ENCODE data around the gene ABCG1. TPM values are rescaled to one million over a fixed set of nuclear protein-coding genes. Genes with fewer than 3 reads are reported as not detected.

The ABCG1 gene
- total RNA-seq, 1 experiment from 2014 or later: not detected

DNA sequence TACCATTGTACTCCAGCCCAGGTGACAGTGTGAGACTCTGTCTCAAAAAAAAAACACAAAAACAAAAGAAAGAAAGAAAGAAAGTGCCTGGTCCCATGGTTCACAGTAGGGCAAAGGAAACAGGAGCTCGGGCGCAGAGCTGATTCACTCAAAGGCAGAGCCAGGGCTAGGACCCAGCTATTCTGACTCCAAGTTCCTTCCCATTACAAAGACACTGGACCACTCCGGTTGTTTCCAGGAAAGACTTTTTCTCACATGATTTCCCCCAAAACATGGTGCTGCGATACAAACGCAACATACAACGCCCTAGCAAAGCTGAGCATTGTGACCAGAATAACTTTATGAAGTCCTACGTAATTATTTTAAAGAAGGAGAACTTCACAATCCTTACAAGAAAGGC lies 10.7 kb downstream of the ABCG1 start:
- Histone ChIP-seq H3K9me3 (no peaks in the 10 kb centered on the region), H3K27me3 (replicated peaks; ENCODE audit: control insufficient read depth, insufficient read depth, low read length) (no peaks in the 10 kb centered on the region), H3K36me3 (ENCODE audit: control insufficient read depth, insufficient read depth, low read length) (no peaks in the 10 kb centered on the region), H3K4me1 (0 out of 2 replicates have a peak, but pooled peaks cover 3% of the 10 kb centered on the region), H3K4me3 (ENCODE audit: low read depth, low read length) (no peak overlapping the region)
- H3K9me3 Mint-ChIP-seq (ENCODE audit: unreplicated experiment): no peaks in the 10 kb centered on the region
- CTCF ChIA-PET: no interaction called here
- BruUV-seq (replicated peaks): no TSS peak
- H3K27ac Mint-ChIP-seq (ENCODE audit: unreplicated experiment): no peak overlapping the region
- H3K4me3 Mint-ChIP-seq (ENCODE audit: unreplicated experiment): no peak overlapping the region
- no peaks in the 10 kb centered on the region for H3K36me3 Mint-ChIP-seq (ENCODE audit: insufficient read depth, unreplicated experiment)
- TF ChIP-seq, protein P1, sequence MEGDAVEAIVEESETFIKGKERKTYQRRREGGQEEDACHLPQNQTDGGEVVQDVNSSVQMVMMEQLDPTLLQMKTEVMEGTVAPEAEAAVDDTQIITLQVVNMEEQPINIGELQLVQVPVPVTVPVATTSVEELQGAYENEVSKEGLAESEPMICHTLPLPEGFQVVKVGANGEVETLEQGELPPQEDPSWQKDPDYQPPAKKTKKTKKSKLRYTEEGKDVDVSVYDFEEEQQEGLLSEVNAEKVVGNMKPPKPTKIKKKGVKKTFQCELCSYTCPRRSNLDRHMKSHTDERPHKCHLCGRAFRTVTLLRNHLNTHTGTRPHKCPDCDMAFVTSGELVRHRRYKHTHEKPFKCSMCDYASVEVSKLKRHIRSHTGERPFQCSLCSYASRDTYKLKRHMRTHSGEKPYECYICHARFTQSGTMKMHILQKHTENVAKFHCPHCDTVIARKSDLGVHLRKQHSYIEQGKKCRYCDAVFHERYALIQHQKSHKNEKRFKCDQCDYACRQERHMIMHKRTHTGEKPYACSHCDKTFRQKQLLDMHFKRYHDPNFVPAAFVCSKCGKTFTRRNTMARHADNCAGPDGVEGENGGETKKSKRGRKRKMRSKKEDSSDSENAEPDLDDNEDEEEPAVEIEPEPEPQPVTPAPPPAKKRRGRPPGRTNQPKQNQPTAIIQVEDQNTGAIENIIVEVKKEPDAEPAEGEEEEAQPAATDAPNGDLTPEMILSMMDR (IDR thresholded peaks at IDR 0.05; ENCODE audit: insufficient read depth in 1 of 2, low read depth in 1 of 2, low read length in 1 of 2, severe bottlenecking in 1 of 2, unreplicated experiment in 1 of 2): no peak
- DNase-seq: no peak
- H3K27me3 Mint-ChIP-seq (ENCODE audit: insufficient read depth, unreplicated experiment): peaks cover 10% of the 10 kb centered on the region
- no peaks in the 10 kb centered on the region for H3K4me1 Mint-ChIP-seq (ENCODE audit: low read depth, unreplicated experiment)
- intact Hi-C loops (cut with micrococcal nuclease; ENCODE audit: unreplicated experiment): no loop called here
- POLR2A ChIA-PET: no interaction called here

DNA sequence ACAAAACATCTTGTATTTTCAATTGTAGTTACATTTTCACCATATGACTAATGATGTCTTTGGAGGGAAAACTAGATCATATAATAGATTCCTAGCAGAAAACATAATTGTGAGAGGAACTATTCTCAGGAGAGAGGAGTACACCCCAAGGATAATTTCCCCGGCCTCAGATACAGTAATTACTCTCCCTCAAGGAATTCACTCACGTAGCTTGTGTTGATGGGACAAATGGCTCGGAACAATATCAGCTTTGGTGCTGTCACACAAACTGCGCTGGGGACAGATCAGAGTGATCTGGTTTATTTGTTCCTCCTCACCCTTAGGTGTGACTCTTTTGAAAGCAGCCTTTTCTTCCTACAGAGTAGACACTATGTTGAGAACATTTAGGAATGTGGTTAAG lies 11.2 kb downstream of the ABCG1 start:
- TF ChIP-seq, protein P1 (IDR thresholded peaks at IDR 0.05; ENCODE audit: insufficient read depth in 1 of 2, low read depth in 1 of 2, low read length in 1 of 2, severe bottlenecking in 1 of 2, unreplicated experiment in 1 of 2): no peak
- H3K36me3 ChIP-seq (ENCODE audit: control insufficient read depth, insufficient read depth, low read length): no peaks in the 10 kb centered on the region
- no peaks in the 10 kb centered on the region for H3K27me3 ChIP-seq (replicated peaks; ENCODE audit: control insufficient read depth, insufficient read depth, low read length)
- POLR2A ChIA-PET: no interaction called here
- Mint-ChIP-seq H3K27ac (ENCODE audit: unreplicated experiment) (no peak overlapping the region), H3K36me3 (ENCODE audit: insufficient read depth, unreplicated experiment) (no peaks in the 10 kb centered on the region), H3K4me3 (ENCODE audit: unreplicated experiment) (no peak overlapping the region), H3K9me3 (ENCODE audit: unreplicated experiment) (no peaks in the 10 kb centered on the region), H3K27me3 (ENCODE audit: insufficient read depth, unreplicated experiment) (peaks cover 9% of the 10 kb centered on the region), H3K4me1 (ENCODE audit: low read depth, unreplicated experiment) (no peaks in the 10 kb centered on the region)
- H3K4me3 ChIP-seq (ENCODE audit: low read depth, low read length): no peak overlapping the region
- no peaks in the 10 kb centered on the region for H3K9me3 ChIP-seq
- BruUV-seq (replicated peaks): no TSS peak
- 0 out of 2 replicates have a peak, but pooled peaks cover 3% of the 10 kb centered on the region for H3K4me1 ChIP-seq
- CTCF ChIA-PET: no interaction called here
- DNase-seq: no peak
- intact Hi-C loops (cut with micrococcal nuclease; ENCODE audit: unreplicated experiment): no loop called here

DNA sequence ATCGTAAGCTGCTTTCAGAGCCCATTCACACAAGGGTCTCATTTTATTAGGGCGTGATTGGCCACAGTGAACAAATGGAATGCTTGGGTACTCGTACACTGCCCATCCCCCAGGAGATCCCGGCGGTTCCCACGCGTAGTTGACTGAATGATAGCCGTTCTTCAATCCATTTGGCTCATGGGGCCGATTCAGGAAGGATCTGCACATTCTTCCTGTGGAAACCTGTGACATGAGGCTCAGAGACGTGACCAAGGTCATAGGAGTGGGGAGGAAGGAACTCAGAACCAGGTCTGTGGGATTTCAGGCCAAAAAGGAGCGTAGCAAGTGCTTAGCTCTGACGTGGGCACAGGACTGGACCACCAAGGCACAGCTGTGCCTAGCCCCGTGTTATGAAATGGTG lies 11.7 kb downstream of the ABCG1 start:
- ChIA-PET POLR2A (no interaction called here), CTCF (no interaction called here)
- BruUV-seq (replicated peaks): no TSS peak
- Histone ChIP-seq H3K4me3 (ENCODE audit: low read depth, low read length) (no peak overlapping the region), H3K4me1 (0 out of 2 replicates have a peak, but pooled peaks cover 3% of the 10 kb centered on the region), H3K9me3 (no peaks in the 10 kb centered on the region), H3K36me3 (ENCODE audit: control insufficient read depth, insufficient read depth, low read length) (no peaks in the 10 kb centered on the region), H3K27me3 (replicated peaks; ENCODE audit: control insufficient read depth, insufficient read depth, low read length) (no peaks in the 10 kb centered on the region)
- TF ChIP-seq, protein P1 (IDR thresholded peaks at IDR 0.05; ENCODE audit: insufficient read depth in 1 of 2, low read depth in 1 of 2, low read length in 1 of 2, severe bottlenecking in 1 of 2, unreplicated experiment in 1 of 2): no peak
- intact Hi-C loops (cut with micrococcal nuclease; ENCODE audit: unreplicated experiment): no loop called here
- no peak overlapping the region for H3K27ac Mint-ChIP-seq (ENCODE audit: unreplicated experiment)
- peaks cover 4% of the 10 kb centered on the region for H3K27me3 Mint-ChIP-seq (ENCODE audit: insufficient read depth, unreplicated experiment)
- H3K4me1 Mint-ChIP-seq (ENCODE audit: low read depth, unreplicated experiment): no peaks in the 10 kb centered on the region
- no peak for DNase-seq
- H3K9me3 Mint-ChIP-seq (ENCODE audit: unreplicated experiment): no peaks in the 10 kb centered on the region
- H3K4me3 Mint-ChIP-seq (ENCODE audit: unreplicated experiment): no peak overlapping the region
- no peaks in the 10 kb centered on the region for H3K36me3 Mint-ChIP-seq (ENCODE audit: insufficient read depth, unreplicated experiment)

Data from Caco-2 (cell line).